ENCODE measurements around the gene RRAGA.
A peak's percentile ranks its signal among the peaks of the same experiment; 100 is the strongest.

RRAGA gene

GRCh38 chr9:19074229-19074628, 25.0 kb downstream of the RRAGA start:
- ATAC-seq, result no peak
- TF ChIP-seq, protein P1, sequence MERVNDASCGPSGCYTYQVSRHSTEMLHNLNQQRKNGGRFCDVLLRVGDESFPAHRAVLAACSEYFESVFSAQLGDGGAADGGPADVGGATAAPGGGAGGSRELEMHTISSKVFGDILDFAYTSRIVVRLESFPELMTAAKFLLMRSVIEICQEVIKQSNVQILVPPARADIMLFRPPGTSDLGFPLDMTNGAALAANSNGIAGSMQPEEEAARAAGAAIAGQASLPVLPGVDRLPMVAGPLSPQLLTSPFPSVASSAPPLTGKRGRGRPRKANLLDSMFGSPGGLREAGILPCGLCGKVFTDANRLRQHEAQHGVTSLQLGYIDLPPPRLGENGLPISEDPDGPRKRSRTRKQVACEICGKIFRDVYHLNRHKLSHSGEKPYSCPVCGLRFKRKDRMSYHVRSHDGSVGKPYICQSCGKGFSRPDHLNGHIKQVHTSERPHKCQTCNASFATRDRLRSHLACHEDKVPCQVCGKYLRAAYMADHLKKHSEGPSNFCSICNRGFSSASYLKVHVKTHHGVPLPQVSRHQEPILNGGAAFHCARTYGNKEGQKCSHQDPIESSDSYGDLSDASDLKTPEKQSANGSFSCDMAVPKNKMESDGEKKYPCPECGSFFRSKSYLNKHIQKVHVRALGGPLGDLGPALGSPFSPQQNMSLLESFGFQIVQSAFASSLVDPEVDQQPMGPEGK (CRISPR knock-in tag; IDR thresholded peaks at IDR 0.05; ENCODE audit: borderline replicate concordance), result no peak
- TF ChIP-seq ZC3H10 (CRISPR knock-in tag; IDR thresholded peaks at IDR 0.05) (no peak), CSDC2 (CRISPR knock-in tag; IDR thresholded peaks at IDR 0.05) (no peak), ZNF70 (CRISPR knock-in tag; IDR thresholded peaks at IDR 0.05) (no peak), ZNF565 (CRISPR knock-in tag; conservative IDR thresholded peaks at IDR 0.05; ENCODE audit: low read depth) (no peak), ZFP30 (CRISPR knock-in tag; IDR thresholded peaks at IDR 0.05) (no peak), SNAI2 (CRISPR knock-in tag; IDR thresholded peaks at IDR 0.05) (no peak), RARB (CRISPR knock-in tag; IDR thresholded peaks at IDR 0.05) (no peak), ESRRG (CRISPR knock-in tag; IDR thresholded peaks at IDR 0.05) (no peak), TSHZ2 (CRISPR knock-in tag; IDR thresholded peaks at IDR 0.05) (no peak), ZNF8 (CRISPR knock-in tag; IDR thresholded peaks at IDR 0.05) (no peak), ARNTL (CRISPR knock-in tag; IDR thresholded peaks at IDR 0.05; ENCODE audit: borderline replicate concordance, low read depth) (no peak), TCF4 (CRISPR knock-in tag; IDR thresholded peaks at IDR 0.05; ENCODE audit: borderline replicate concordance) (no peak)
- TF ChIP-seq, protein P2, sequence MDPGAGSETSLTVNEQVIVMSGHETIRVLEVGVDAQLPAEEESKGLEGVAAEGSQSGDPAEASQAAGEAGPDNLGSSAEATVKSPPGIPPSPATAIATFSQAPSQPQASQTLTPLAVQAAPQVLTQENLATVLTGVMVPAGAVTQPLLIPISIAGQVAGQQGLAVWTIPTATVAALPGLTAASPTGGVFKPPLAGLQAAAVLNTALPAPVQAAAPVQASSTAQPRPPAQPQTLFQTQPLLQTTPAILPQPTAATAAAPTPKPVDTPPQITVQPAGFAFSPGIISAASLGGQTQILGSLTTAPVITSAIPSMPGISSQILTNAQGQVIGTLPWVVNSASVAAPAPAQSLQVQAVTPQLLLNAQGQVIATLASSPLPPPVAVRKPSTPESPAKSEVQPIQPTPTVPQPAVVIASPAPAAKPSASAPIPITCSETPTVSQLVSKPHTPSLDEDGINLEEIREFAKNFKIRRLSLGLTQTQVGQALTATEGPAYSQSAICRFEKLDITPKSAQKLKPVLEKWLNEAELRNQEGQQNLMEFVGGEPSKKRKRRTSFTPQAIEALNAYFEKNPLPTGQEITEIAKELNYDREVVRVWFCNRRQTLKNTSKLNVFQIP (CRISPR knock-in tag; IDR thresholded peaks at IDR 0.05; ENCODE audit: borderline replicate concordance, low read depth), result no peak

GRCh38 chr9:19074836-19075235, 25.6 kb downstream of the RRAGA start:
- no peak for ATAC-seq
- TF ChIP-seq, protein P1 (CRISPR knock-in tag; IDR thresholded peaks at IDR 0.05; ENCODE audit: borderline replicate concordance), result no peak
- TF ChIP-seq RARB (CRISPR knock-in tag; IDR thresholded peaks at IDR 0.05) (no peak), CSDC2 (CRISPR knock-in tag; IDR thresholded peaks at IDR 0.05) (no peak), CSRNP3 (CRISPR knock-in tag; IDR thresholded peaks at IDR 0.05) (no peak), TOX (CRISPR knock-in tag; IDR thresholded peaks at IDR 0.05; ENCODE audit: borderline replicate concordance) (no peak)

GRCh38 chr9:19085295-19085694, 36.1 kb downstream of the RRAGA start:
- no peak for TF ChIP-seq CREB5 (CRISPR knock-in tag; IDR thresholded peaks at IDR 0.05; ENCODE audit: low read depth)
- TF ChIP-seq, protein P2 (CRISPR knock-in tag; IDR thresholded peaks at IDR 0.05; ENCODE audit: borderline replicate concordance, low read depth), result no peak
- TF ChIP-seq TCF4 (CRISPR knock-in tag; IDR thresholded peaks at IDR 0.05; ENCODE audit: borderline replicate concordance), result no peak
- no peak for TF ChIP-seq TOX (CRISPR knock-in tag; IDR thresholded peaks at IDR 0.05; ENCODE audit: borderline replicate concordance)
- TF ChIP-seq ARNTL (CRISPR knock-in tag; IDR thresholded peaks at IDR 0.05; ENCODE audit: borderline replicate concordance, low read depth), result no peak
- TF ChIP-seq, protein P1 (CRISPR knock-in tag; IDR thresholded peaks at IDR 0.05; ENCODE audit: borderline replicate concordance), result no peak
- TF ChIP-seq ZC3H10 (CRISPR knock-in tag; IDR thresholded peaks at IDR 0.05), result no peak
- TF ChIP-seq SNAI2 (CRISPR knock-in tag; IDR thresholded peaks at IDR 0.05), result no peak
- TF ChIP-seq ZFP3 (CRISPR knock-in tag; IDR thresholded peaks at IDR 0.05), result no peak
- peak; percentile 57; the same call in 2 of the 3 replicates for ATAC-seq
